Stimulated activated CD8-positive, alpha-beta memory T cell treated with anti-CD3 and anti-CD28 coated beads, Interleukin-2, amount 100 ng/mL, for 1 hour (primary cell): ENCODE results near the gene EFNA4.

Experiments
- DNase-seq, 2 donors: peaks; one replicate each; pipeline ENCODE4 v3.0.0-alpha.2; 2020; ENCODE audit warnings: low read depth in 2 of 2

The EFNA4 gene, protein sequence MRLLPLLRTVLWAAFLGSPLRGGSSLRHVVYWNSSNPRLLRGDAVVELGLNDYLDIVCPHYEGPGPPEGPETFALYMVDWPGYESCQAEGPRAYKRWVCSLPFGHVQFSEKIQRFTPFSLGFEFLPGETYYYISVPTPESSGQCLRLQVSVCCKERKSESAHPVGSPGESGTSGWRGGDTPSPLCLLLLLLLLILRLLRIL

GRCh38 chr1:155063550-155064110, at the start of gene EFNA4:
TSS of gene EFNA4 (plus strand) at chr1:155063740. CDS start at chr1:155063824, 84 bp downstream.
- peak; percentile 59 to 68 for DNase-seq

DNA sequence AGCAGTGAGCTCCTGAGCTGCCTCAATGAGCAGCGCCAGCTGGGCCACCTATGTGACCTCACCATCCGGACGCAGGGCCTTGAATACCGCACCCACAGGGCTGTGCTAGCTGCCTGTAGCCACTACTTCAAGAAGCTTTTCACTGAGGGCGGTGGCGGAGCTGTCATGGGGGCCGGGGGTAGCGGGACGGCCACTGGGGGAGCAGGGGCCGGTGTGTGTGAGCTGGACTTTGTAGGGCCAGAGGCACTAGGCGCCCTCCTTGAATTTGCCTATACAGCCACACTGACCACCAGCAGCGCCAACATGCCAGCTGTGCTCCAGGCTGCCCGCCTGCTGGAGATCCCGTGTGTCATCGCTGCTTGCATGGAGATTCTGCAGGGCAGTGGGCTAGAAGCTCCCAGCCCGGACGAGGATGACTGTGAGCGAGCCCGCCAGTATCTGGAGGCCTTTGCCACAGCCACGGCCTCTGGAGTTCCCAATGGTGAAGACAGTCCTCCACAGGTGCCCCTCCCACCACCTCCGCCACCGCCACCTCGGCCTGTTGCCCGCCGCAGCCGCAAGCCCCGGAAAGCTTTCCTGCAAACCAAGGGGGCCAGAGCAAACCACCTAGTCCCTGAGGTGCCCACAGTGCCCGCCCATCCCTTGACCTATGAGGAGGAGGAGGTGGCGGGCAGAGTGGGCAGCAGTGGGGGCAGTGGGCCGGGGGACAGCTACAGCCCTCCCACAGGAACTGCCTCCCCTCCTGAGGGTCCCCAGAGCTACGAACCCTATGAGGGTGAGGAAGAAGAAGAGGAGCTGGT, 48.6 kb upstream of the EFNA4 start:
- no peak for DNase-seq

- DNase-seq: no peak
Observed at GRCh38 chr1:155015527-155016230, 47.9 kb upstream of the EFNA4 start.

DNA sequence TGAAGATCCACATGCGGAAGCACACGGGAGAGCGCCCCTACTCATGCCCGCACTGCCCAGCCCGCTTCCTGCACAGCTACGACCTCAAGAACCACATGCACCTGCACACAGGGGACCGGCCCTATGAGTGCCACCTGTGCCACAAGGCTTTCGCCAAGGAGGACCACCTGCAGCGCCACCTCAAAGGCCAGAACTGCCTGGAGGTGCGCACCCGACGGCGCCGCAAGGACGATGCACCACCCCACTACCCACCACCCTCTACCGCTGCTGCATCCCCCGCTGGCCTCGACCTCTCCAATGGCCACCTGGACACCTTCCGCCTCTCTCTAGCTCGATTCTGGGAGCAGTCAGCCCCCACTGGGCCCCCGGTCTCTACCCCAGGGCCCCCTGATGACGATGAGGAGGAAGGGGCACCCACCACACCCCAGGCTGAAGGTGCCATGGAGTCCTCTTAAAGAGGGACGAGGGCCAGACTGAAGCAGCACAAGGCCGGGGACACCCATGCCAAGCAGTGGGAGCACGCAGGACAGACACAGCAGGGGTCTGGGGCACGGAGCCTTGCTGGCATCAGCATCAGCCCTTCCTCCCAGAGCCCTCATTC, 47.2 kb upstream of the EFNA4 start:
- DNase-seq: no peak

DNA sequence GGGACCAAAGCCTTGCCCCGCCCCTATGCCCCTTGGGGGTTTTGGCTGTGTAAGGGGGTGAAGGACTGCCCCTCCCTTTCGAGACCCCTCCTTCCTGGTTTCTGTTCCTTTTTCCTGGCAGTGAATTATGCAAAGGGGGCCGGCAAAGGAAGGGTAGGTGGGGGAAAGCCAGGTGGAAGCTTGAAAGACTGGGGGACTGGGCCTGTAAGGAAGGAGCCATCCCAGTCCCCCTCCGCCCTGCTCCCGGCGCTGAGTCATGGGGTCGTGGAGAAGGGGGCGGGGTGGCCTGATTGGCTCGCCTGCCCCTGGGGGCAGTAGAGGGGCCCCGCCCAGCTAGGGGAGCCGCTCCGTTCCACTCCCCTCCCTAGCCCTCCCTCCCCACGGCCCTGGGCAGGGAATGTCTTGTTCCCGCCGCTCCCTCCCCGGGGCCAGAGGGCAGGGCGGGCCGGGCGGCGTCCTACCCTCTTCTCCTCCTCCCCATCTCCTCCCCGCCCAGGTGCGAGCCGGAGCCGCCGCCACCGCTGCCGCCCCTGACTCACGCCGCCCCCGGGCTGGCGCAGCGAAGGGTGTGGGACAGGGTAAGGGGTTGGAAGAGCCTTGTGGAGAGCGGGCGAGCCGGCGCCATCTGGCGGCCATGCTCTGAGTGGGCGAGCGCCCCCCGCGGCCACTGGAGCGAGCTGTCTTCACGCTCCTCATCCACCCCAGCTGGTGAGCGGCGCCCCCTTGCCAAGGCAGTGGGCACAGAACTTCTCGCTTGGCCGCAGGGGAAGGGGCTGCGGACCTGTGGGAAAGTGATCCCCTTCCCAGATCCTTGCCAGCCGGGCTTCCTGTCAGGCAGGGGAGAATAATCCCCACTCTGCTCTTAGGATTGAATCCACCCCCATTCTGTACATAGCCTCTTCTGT, 46.2 kb upstream of the EFNA4 start:
- DNase-seq: peak; percentile 81 to 83

- DNase-seq: no peak
Observed at GRCh38 chr1:155017946-155018316, 45.6 kb upstream of the EFNA4 start.

GRCh38 chr1:155018617-155019348, 44.8 kb upstream of the EFNA4 start:
- DNase-seq: no peak

GRCh38 chr1:155019377-155020245, 43.9 kb upstream of the EFNA4 start:
- DNase-seq: no peak

DNA sequence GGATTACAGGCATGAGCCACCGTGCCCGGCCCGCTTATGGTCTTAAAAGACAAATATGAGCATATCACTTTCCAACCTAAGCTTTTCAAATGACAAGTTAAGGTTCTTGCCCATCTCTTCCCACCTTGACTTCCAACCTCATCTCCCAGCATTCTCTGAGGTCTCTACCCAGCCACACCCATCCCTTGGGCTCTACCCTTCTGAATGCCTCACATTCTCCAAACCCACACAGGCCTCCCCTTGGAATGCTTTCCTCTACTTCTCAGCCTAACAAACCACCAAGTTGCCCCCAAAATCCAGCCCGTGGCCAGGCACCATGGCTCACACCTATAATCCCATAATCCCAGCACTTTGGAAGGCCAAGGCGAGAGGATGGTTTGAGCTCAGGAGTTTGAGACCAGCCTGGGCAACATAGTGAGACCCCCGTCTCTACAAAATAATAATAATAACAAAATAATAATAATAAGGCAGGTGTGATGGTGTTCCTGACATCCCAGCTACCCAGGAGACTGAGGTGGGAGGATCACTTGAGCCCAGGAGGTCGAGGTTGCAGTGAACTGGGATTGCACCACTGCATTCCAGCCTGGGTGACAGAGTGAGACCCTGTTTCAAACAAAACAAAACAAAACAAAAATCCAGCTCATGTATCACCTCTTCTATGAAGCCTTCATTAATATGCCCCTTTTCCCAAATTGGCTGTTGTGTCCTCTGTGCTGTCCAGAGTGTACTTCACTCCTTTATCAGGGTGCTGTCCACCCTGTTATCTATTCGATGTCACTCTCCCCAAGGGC, 41.2 kb upstream of the EFNA4 start:
- no peak for DNase-seq

- no peak for DNase-seq
Observed at GRCh38 chr1:155022927-155023236, 40.7 kb upstream of the EFNA4 start.

DNA sequence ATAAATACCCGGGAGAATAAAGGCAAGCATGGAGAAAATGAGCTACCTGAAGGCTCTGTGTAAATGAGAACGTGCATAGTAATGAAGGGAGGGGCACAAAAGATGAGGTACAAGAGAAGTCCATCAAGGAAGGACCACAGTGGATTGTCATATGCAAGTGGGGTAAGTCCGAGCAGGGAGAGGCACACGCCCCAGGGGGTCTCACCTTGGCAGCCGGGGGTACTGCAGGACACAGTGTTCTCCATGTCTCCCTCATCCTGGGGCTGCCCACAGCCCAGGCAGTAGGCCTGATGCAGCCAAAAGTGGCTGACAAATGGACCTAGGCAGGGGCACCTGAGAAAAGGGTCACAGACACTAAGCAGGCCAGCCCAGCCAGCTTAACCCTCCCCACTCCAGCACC, 39.9 kb upstream of the EFNA4 start:
- no peak for DNase-seq

- no peak for DNase-seq
Observed at GRCh38 chr1:155024315-155024714, 39.2 kb upstream of the EFNA4 start.

GRCh38 chr1:155026154-155026553, 37.4 kb upstream of the EFNA4 start:
- DNase-seq: no peak

GRCh38 chr1:155026588-155026987, 37.0 kb upstream of the EFNA4 start:
- no peak for DNase-seq

- DNase-seq: no peak
Observed at GRCh38 chr1:155029513-155030242, 33.9 kb upstream of the EFNA4 start.

DNA sequence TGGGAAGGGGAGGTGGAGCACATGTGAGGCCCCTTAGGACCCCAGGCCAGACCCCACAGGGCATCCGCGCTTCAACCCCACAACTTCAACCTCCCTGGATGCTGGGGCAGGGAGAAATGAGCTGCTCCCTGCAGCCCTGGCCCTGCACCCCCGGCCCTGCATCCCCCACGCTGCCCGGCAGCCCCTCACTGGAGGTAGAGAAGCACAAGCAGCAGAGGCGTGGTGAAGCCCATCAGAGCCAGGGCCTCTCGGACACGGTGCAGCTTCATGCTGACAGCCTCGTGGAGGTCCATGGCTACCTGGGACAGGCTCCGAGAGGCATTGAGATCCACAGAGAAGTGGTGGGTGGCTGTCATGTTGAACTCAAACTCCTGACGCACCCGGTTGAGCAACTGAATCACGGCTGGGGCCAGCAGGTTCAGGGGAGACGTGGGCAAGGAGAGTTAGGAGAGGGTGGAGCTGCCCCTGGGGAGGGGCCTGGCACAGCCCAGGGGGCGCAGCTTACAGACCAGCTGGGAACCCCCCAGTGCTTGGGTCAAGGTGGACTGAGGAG, 33.2 kb upstream of the EFNA4 start:
- no peak for DNase-seq

- DNase-seq: no peak
Observed at GRCh38 chr1:155030899-155031298, 32.6 kb upstream of the EFNA4 start.

- DNase-seq: no peak
Observed at GRCh38 chr1:155032886-155033285, 30.7 kb upstream of the EFNA4 start.
